HG03066 (cell line): ENCODE measurements around the gene KIF20A.
"Not testable (repeated sequence)": the region's sequence is repeated elsewhere in the genome, so short reads cannot be mapped to it uniquely, and the experiment has no call there.

ENCODE experiments used
- ATAC-seq: cut with Tn5 transposase; IDR thresholded peaks from one replicate; pipeline ENCODE4 v1.9.1; 2021; ENCODE audit warnings: low read depth; ENCODE audit not compliant: unreplicated experiment

KIF20A gene

DNA sequence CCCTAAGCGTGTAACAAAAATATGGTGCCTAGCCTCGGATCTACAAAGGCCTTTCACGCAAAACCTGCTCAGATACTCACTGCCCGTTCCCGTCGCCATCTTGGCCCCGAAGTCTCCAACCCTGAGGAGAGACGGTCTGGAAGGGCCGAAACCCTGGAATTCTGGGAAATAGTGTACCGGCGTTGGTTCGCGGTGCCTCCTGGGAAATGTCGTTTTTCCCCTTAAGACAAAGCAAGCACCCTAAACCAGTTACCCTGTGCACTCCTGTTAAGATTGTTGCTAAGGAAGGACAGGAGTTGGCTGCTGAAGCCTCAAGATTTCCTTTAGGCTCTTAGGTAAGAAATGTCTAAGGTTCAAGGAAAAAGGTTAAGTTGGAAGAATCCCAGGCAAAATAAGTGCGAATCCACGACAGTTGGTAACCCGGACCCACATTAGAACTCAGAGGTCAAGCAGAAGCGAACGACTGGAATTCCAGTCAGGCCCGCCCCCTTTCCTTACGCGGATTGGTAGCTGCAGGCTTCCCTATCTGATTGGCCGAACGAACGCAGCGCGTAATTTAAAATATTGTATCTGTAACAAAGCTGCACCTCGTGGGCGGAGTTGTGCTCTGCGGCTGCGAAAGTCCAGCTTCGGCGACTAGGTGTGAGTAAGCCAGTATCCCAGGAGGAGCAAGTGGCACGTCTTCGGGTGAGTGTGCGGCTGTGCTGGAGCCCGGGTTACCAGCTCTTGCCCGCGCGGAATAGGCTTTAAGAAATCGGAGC, at the start of gene KIF20A, which contains the start of gene BRD8:
Gene KIF20A (plus strand): TSS at position 597 of the 761 bp plus-strand sequence. CDS start 569 bp downstream, outside the sequence.
Gene BRD8 (minus strand): TSS at position 115 of the 761 bp plus-strand sequence. CDS start 16 bp downstream, at position 99.
- ATAC-seq = peak; percentile 79

DNA sequence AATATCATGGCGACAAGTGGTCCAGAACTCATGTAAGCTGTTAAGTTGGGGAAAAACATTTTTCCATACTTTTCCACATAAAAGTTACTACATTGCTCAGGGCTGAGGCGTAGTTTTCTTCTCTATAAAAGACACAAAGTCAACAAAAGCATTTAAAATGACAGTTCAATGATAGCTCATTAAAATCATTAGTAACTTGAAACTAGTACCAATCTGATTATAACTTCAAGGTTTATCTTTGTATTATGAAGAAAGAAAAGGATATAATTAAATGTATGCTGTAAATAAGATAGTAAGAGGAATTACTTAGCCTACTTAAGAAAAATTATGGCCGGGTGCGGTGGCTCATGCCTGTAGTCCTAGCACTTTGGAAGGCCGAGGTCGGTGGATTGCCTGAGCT, 49.6 kb upstream of the KIF20A start:
- no peak for ATAC-seq

DNA sequence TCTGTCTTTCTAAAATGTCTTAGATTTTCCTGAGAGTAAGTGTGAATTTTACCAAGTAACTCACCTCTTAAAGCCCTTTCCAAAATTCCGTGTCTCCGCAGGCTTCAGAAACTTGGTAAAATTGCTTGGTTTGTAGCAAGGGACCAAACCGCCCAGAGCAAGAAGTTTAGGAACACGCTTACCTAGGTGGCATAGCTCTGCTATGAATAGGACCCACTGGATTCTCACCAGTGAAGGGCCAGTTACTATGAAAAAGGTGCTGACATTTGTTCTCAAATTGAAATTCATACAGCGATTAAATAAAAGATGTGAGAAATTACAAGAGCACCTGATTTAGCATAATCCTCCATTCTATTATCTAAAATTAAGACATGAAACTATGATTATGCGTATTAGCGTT, 46.4 kb upstream of the KIF20A start:
- no peak for ATAC-seq

DNA sequence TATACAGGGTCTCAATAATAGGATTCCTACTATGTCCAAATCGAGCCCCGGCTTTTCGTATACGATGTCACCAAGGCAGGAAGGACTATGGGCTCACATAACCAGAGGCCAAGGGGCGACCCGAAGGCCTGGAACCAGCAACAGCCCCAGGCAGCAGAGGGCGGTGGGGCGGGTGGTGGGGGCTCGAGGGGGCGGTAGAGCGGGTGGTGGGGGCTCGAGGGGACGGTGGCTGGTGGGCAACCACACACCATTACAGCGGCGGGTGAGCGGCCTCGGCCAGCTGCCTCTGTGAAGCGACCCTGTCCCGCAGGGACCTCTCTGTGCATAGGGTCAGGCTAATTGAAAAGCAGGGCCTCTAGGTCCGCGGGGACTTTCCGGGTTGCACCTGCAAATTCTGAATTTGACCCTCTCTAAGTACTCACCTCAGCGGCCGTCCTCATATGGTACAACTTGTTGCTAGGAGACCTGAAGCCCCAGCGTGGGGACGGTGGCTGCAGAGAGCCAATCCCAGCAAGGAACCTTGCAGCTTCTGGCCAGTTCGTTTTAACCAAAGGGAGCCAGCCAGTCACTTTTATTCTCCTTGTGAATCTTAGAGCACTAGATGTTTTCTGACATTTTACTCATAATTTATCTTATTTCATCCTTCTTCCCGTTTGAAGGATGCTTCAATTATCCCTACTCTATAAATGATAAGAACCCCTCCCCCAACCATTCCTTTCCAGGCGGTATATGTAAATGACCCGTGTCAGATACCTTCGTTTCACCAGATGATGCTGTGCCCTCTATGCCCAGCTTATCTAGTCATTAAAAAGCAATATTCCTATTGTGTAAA, 39.7 kb upstream of the KIF20A start, which contains the start of gene NME5:
Gene NME5 (minus strand): TSS at position 480 of the 832 bp plus-strand sequence. CDS start 648 bp downstream, outside the sequence.
- no peak for ATAC-seq

DNA sequence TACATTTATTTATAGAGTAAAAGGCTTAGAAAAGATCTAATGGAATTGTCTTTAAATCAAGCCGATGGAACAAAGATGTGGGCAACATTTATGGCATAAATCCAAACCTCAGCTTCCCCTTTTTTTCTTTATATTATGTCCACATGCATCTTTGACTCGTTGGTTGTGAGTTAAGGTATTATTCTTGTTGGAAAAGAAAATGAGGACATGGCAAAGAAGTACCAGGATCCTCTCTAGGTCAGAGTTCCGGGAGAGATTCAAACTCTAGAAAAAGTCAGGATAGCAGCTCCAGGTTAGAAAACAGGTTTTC, 39.2 kb upstream of the KIF20A start:
- no peak for ATAC-seq

DNA sequence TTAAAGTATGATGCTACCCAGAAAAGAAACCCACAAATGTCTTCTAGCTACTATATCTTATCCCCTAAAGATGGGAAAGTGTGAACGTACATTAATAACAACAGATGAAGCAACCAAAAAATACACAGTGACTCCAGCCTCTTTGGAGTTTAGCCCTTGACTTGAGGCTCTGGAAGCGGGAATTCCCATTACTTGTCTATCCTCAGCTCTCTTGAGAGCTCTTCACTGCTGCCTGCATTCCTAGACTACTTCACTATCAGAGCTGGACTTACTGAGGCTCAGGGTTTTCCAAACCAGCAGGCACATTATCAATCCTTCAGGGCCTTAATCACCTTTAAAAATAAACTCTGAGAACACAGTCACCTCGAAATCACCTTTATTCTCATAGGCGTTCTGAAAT, 38.6 kb upstream of the KIF20A start:
- no peak for ATAC-seq

DNA sequence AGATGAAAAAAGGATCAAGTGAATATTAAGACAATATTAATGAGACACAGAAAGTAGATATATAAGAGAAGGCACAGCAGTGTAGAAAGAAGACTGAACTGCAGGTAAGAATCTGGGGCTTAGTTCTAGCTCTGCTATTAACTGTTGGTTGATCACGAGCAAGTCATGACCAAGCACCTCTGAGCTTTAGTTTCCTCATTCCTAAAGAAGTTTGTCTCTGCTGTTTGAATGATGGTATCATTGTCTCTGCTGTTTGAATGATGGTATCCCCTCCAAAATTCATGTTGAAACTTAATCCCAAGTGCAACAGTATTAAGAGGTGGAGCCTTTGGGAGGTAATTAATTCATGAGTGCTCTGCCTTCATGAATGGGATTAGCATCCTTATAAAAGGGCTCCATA, 37.2 kb upstream of the KIF20A start:
- ATAC-seq = no peak

DNA sequence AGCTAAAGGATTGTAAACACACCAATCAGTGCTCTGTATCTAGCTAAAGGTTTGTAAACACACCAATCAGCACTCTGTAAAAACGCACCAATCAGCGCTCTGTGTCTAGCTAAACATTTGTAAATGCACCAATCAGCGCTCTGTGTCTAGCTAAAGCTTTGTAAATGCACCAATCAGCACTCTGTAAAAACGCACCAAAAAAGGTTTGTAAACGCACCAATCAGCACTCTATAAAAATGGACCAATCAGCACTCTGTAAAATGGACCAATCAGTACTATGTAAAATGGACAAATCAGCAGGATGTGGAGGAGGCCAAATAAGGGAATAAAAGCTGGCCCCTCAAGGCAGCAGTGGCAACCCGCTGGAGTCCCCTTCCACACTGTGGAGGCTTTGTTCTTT, 35.3 kb upstream of the KIF20A start:
- not testable (repeated sequence) for ATAC-seq

DNA sequence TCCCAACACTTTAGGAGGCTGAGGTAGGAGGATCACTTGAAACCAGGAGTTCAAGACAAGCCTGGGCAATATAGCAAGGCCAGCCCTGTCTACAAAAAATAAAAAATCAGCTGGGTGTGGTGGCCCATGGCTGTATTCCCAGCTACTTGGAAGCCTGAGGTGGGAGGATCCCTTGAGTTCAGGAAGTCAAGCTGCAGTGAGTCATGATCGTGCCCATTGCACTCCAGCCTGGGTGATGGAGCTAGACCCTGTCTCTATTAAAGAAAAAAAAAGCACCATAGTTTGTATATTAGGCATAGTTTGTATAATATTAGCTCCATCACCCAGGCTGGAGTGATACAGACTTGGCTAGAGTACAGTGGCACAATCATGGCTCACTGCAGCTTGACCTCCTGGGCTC, 30.1 kb upstream of the KIF20A start:
- no peak for ATAC-seq

DNA sequence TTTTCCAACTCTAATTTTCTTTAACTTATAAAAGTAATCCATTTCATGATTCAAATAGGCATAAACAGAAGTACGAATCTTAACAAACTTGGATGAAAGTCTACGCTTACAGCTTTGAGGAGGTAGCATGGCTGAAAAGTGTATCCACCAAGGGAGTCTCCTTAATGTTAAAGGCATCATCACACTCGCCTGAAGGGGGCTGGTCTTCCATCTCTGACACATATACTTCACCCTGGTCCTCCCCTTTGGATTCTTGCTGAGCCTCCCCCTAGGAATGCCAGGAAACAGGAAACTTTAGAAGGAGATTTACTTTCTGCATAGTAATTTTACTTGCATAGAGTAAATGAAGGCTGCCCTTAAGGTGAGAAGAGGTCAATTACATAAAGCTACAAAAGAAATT, 29.4 kb upstream of the KIF20A start:
- ATAC-seq = no peak

DNA sequence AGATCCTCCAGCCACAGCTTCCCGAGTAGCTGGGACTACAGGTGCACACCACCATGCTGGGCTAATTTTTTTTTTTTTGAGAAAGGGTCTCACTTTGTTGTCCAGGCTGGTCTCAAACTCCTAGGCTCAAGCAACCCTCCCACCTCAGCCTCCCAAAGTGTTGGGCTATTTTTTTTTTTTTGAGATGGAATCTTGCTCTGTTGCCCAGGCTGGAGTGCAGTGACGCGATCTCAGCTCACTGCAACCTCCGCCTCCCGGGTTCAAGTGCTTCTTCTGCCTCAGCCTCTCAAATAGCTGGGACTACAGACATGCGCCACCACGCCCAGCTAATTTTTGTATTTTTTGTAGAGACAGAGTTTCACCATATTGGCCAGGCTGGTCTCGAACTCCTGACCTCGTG, 22.9 kb upstream of the KIF20A start:
- ATAC-seq = not testable (repeated sequence)

DNA sequence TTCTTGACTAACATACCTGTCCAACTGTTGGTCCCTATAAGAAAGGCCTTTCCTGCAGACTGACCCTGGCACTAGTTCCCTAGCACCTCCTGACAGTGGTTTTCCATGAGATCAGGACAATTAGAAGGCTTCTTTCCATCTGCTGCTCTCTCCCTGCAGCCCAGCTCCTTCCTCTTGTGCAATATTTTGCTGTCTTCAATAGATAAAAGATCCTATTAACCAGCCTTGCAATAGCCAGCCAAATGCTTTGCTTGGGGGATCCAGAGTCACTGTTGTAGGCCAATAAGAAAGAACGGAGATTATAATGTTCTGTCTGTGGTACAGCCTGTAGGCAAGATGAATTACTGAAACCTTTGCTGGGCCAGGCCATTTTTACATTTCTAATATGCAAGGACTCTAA, 21.3 kb upstream of the KIF20A start:
- no peak for ATAC-seq

DNA sequence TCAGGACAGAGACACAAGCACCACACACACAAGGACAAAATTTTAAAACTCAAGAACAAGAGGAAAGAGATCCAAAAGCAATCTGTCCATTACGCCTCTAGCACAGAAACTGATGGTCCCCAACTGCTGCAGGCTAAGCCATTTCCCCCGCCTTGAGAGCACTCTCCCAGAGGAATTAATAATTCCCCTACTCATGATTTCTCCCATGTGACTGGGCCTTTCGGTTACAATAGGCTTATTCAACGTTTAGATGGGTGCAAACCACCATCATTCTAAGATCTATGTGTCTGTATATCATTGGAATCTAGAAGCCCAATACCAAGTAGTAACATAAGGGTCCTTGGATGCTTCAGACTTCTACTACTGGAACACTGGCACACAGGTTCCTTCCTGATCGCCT, 19.2 kb upstream of the KIF20A start:
- ATAC-seq = no peak

DNA sequence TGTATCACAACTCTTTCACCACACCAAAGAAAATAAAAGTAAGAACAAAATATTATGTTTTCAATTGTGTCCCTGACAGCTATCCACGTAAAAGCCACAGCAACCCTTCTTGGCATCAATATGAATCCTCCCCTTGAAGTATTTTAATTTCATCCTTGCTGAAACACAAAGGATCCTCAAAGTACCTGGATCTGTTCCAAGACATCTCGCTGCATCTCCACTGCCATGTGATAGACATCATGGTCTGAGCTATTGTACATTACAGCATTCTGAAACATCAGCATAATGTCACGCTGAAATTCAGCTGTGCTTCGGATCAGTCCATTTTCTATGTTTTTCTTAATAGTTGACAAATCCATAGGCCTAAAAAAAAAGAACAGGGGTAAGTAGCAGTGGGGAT, 18.2 kb upstream of the KIF20A start:
- ATAC-seq = no peak

DNA sequence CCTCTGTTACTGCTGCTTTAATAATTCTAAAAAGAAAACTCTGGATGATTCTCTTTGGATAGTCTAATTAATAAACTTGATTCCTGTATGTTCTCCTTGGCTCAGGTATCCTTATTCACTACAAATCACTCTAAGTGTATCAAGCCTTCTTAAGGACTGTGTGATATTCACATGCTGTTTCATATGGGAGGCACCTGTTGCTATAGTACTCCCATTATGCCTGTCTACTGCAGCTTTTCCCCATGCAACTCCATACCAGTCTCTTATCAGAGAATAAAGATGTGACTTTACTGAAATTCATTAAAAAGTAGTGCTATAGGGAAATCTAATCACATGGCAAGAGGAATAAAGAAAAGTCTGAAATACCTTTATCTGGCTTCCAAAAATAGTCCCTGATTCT, 15.2 kb upstream of the KIF20A start:
- no peak for ATAC-seq

DNA sequence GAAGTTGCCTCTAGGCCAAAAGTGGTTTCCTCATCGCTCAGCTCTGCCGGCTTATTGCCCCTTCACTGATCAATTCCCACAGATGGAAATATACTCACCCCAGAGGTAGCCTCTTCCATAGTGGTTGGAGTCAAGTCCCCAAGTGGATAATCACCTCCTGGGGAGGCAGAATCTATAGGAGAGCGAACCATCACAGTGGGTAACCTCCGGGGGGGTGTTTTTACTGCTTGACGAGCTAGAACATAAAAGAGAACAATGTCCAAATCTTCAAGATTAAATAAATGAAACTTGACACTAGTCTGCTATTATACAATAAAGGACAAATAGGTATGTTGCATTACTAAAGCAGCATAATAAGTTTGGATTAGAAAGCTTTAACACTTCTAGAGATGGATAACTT, 9.8 kb upstream of the KIF20A start:
- no peak for ATAC-seq

DNA sequence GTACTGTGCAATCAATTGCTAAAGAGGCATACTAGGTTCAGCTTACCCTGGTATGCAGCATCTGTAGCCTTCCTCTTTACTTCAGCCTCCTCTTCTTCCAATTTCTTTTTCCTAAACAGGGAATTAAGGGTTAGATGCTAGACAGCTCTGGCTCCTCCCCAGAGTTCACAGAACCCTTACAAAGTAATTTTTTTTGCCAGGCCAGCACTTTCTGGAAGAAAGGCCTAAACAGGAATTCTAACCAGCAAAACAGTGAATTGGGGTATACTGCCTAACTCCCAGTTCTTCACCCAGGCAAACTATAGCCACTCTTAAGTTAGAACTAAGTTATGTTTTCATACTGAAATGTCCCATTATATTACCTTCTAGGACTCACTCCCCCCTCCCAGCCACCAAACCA, 8.6 kb upstream of the KIF20A start:
- no peak for ATAC-seq

DNA sequence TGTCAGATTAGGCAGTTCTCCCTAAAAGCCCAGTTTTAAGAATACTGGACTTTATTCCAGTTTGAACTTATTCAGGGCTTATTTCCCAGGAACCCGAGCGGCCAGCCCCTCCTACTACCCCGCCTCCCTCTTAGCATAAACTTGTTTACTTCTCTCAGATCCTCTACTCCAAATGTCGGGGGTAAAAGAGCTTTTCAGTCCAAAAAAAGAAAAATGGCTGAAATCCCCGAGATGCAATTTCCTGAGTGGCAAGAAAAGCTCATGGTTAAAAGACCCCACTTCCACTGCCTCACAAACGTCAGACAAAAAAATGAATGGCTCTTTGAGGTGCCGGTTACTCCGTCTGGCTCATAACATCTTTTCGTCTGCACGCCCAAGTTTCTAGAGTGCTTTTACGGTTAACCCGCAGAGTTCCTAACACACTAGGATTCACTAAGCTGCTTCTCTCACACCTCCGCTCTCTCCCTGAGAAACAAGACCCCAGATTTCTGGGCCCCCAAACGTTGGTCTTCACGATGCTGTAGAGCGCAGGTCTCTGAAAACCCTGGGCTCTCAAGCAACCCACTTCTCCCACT, 884 bp upstream of the KIF20A start:
- ATAC-seq = no peak

DNA sequence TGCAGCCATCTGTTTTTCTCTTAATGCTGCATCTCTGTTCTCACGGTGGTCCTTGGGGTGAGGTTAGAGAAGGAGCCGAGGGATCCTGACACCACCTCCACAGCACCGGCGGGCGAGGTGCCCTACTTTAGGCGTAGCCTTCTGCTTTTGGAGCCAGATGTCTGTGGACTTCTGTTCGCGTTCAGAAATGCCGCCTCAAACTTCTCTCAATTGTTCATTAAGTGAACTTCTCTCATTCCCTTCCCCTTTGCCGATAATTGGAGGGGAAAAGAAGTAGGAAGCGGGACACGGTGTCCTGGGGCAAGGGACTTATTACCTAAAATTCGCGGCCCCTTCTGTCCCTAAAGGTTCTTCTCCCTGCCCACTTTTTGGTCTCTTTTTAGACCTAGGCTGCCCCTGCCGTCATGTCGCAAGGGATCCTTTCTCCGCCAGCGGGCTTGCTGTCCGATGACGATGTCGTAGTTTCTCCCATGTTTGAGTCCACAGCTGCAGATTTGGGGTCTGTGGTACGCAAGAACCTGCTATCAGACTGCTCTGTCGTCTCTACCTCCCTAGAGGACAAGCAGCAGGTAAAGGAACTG, 455 bp downstream of the KIF20A start:
- ATAC-seq = peak; percentile 4

DNA sequence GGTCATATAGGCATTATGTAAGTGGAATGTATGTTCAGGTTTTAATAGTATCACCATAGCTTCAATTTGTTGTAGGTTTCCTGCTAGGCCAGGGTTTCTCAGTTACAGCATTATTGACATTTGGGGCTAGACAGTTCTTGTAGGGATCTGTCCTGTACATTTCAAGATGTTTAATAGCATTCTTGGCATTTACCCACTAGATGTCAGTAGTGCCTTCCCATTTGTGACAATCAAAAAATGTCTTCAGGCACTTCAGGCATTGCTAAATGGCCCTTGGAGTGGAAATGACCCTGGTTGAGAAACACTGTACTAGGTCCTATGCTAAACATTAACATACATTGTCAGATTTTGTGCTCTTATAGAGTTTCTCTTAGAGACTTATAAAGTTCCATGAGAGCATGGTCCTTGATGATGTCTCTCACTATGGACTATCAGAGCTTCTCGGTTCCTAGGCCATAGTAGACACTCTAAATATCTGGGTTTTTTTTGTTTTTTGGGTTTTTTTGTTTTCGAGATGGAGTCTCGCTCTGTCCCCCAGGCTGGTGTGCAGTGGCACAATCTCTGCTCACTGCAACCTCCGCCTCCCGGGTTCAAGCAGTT, 1.4 kb downstream of the KIF20A start:
- no peak for ATAC-seq

DNA sequence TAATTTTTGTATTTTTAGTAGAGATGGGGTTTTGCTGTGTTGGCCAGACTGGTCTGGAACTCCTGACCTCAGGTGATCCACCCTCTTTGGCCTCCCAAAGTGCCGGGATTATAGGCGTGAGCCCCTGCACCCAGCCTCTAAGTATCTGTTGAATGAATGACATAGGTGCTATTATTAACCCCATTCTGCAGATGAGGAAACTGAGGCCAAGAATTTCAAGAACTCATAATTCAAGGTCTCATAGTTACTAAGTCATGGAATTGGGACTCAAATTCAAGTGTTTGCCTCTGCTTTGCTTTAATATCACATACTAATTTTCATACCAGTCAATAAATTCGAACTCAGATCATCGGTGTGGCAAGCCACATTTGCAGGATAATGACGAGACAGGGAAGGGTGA, 1.9 kb downstream of the KIF20A start:
- ATAC-seq = no peak
